NT2/D1 (cell line): ENCODE results near the gene PALD1.

Experiments used
- YY1 ChIP-seq: IDR thresholded peaks from 2 replicates; pipeline ENCODE4 v1.6.1; 2011; ENCODE audit not compliant: insufficient read length, insufficient read depth
- ZNF274 ChIP-seq: IDR thresholded peaks from 2 replicates; pipeline ENCODE4 v1.6.1; 2011; ENCODE audit warnings: mild to moderate bottlenecking, low read depth, low read length

DNA sequence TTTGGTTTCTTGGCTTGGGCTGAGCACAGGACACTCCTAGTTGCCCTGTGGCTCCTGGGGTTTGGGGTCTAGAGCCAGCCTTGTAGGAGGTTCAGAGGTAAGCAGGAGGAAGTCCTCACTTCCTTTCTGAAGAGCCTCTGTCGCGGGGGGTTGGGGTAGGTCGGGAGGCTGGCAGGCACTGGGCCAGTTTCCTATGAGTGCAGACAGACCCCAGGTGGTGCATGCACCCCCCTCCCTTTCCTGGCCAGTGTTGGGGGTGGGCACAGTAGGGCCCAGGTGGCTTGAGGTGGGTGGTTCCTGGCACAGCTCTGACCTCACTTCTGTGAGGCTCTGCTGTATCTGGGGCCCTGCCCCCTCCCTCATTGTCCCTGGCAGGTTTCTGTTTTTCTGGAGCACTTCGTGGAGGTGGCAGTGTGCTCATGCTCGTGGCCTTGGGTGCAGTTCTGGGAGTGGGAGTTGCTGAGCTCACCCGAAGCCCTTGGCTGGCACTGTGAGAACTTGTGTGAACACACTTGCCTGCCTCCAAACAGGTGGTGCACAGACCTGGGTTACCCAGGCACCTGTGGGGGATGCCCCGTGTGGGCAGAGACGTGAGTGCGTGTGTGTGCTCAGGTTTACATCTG is 1.8 kb downstream of the PALD1 start:
- TF ChIP-seq YY1 (no peak), ZNF274 (no peak)
